SK-N-SH treated with all-trans-retinoic acid at 6 μM for 48 hours (cell line): ENCODE data around the gene PRM3.

ENCODE experiments used
- ARNTL ChIP-seq: fragments of 450-650 bp; formaldehyde crosslinking; IDR thresholded peaks from 2 replicates; pipeline ENCODE4 v1.5.0; 2020; ENCODE audit warnings: low read depth, mild to moderate bottlenecking, moderate library complexity, borderline replicate concordance
- BACH2 ChIP-seq: fragments of 250-450 bp; sonication (Bioruptor Pico); IDR thresholded peaks from 2 replicates; pipeline ENCODE4 v1.9.0; 2021; ENCODE audit warnings: mild to moderate bottlenecking, borderline replicate concordance
- GLIS3 ChIP-seq: fragments of 250-450 bp; sonication (Bioruptor Pico); IDR thresholded peaks from 2 replicates; pipeline ENCODE4 v1.5.0; 2020; ENCODE audit warnings: mild to moderate bottlenecking, moderate library complexity
- ISL1 ChIP-seq: fragments of 250-450 bp; sonication (Bioruptor Pico); IDR thresholded peaks from 2 replicates; pipeline ENCODE4 v2.1.2; 2022; ENCODE audit warnings: mild to moderate bottlenecking, moderate library complexity
- PPARA ChIP-seq: fragments of 250-450 bp; sonication (Bioruptor Pico); IDR thresholded peaks from 2 replicates; pipeline ENCODE4 v1.5.0; 2020; ENCODE audit warnings: mild to moderate bottlenecking, borderline replicate concordance
- RARB ChIP-seq: fragments of 250-450 bp; sonication (Bioruptor Pico); IDR thresholded peaks from 2 replicates; pipeline ENCODE4 v1.8.0; 2021; ENCODE audit warnings: mild to moderate bottlenecking, moderate library complexity
- SNAI2 ChIP-seq: fragments of 250-450 bp; sonication (Bioruptor Pico); IDR thresholded peaks from 2 replicates; pipeline ENCODE4 v1.5.0; 2020; ENCODE audit warnings: mild to moderate bottlenecking, moderate library complexity
- TOX ChIP-seq: fragments of 250-450 bp; sonication (Bioruptor Pico); IDR thresholded peaks from 2 replicates; pipeline ENCODE4 v1.8.0; 2021; ENCODE audit warnings: mild to moderate bottlenecking, moderate library complexity, borderline replicate concordance
- ZFP30 ChIP-seq: fragments of 450-650 bp; formaldehyde crosslinking; IDR thresholded peaks from 2 replicates; pipeline ENCODE4 v1.5.0; 2022; ENCODE audit warnings: mild to moderate bottlenecking, moderate library complexity
- ZNF8 ChIP-seq: fragments of 450-650 bp; formaldehyde crosslinking; IDR thresholded peaks from 2 replicates; pipeline ENCODE4 v1.5.0; 2020; ENCODE audit warnings: mild to moderate bottlenecking, moderate library complexity
- TF ChIP-seq, protein P1 (sequence below): fragments of 250-450 bp; sonication (Bioruptor Pico); IDR thresholded peaks from 2 replicates; pipeline ENCODE4 v1.8.0; 2020; ENCODE audit warnings: mild to moderate bottlenecking, moderate library complexity, borderline replicate concordance
- TF ChIP-seq, protein P2 (sequence below): fragments of 250-450 bp; sonication (Bioruptor Pico); IDR thresholded peaks from 2 replicates; pipeline ENCODE4 v1.5.0; 2020; ENCODE audit warnings: mild to moderate bottlenecking, moderate library complexity
- TF ChIP-seq, protein P3 (sequence below): fragments of 250-450 bp; sonication (Bioruptor Pico); IDR thresholded peaks from 2 replicates; pipeline ENCODE4 v1.8.0; 2021; ENCODE audit warnings: low read depth, mild to moderate bottlenecking, moderate library complexity, borderline replicate concordance

DNA sequence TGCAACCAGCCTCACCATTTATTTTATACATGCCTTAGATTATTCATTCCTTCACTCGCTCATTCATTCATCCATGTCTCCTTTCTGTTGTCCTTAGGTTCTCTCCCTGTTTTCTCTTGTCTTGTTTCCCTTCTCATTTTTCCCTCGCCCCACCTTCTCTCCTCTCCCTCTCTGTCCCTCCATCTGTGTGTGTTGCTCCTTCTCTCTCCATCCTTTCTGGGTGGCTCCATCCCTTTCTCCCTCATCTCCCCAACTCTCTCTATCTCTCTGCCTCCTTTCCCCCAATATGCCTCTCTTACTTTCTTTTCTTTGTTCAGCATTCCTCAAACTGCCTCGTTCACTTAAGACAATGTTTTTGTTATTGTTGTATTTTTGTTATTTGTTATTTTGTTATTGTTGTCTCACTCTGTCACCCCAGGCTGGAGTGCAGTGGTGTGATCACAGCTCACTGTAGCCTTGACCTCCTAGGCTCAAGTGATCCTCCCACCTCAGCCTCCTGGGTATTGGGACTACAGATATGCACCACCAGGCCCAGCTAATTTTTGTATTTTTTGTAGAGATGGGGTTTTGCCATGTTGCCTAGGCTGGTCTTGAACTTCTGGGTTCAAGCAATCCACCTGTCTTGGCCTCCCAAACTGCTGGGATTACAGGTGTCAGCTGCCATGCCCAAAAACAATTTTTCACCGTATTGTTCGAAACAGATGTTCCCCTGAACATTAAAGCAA lies 31.8 kb downstream of the PRM3 start:
- TF ChIP-seq, protein P1, sequence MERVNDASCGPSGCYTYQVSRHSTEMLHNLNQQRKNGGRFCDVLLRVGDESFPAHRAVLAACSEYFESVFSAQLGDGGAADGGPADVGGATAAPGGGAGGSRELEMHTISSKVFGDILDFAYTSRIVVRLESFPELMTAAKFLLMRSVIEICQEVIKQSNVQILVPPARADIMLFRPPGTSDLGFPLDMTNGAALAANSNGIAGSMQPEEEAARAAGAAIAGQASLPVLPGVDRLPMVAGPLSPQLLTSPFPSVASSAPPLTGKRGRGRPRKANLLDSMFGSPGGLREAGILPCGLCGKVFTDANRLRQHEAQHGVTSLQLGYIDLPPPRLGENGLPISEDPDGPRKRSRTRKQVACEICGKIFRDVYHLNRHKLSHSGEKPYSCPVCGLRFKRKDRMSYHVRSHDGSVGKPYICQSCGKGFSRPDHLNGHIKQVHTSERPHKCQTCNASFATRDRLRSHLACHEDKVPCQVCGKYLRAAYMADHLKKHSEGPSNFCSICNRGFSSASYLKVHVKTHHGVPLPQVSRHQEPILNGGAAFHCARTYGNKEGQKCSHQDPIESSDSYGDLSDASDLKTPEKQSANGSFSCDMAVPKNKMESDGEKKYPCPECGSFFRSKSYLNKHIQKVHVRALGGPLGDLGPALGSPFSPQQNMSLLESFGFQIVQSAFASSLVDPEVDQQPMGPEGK (CRISPR knock-in tag): no peak
- TF ChIP-seq ISL1 (CRISPR knock-in tag) (no peak), ARNTL (no peak), PPARA (CRISPR knock-in tag) (no peak), SNAI2 (CRISPR knock-in tag) (no peak), ZNF8 (CRISPR knock-in tag) (no peak), TOX (CRISPR knock-in tag) (no peak), BACH2 (CRISPR knock-in tag) (no peak), RARB (no peak), GLIS3 (CRISPR knock-in tag) (no peak), ZFP30 (no peak)
- TF ChIP-seq, protein P2, sequence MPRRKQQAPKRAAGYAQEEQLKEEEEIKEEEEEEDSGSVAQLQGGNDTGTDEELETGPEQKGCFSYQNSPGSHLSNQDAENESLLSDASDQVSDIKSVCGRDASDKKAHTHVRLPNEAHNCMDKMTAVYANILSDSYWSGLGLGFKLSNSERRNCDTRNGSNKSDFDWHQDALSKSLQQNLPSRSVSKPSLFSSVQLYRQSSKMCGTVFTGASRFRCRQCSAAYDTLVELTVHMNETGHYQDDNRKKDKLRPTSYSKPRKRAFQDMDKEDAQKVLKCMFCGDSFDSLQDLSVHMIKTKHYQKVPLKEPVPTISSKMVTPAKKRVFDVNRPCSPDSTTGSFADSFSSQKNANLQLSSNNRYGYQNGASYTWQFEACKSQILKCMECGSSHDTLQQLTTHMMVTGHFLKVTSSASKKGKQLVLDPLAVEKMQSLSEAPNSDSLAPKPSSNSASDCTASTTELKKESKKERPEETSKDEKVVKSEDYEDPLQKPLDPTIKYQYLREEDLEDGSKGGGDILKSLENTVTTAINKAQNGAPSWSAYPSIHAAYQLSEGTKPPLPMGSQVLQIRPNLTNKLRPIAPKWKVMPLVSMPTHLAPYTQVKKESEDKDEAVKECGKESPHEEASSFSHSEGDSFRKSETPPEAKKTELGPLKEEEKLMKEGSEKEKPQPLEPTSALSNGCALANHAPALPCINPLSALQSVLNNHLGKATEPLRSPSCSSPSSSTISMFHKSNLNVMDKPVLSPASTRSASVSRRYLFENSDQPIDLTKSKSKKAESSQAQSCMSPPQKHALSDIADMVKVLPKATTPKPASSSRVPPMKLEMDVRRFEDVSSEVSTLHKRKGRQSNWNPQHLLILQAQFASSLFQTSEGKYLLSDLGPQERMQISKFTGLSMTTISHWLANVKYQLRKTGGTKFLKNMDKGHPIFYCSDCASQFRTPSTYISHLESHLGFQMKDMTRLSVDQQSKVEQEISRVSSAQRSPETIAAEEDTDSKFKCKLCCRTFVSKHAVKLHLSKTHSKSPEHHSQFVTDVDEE (CRISPR knock-in tag): no peak
- TF ChIP-seq, protein P3, sequence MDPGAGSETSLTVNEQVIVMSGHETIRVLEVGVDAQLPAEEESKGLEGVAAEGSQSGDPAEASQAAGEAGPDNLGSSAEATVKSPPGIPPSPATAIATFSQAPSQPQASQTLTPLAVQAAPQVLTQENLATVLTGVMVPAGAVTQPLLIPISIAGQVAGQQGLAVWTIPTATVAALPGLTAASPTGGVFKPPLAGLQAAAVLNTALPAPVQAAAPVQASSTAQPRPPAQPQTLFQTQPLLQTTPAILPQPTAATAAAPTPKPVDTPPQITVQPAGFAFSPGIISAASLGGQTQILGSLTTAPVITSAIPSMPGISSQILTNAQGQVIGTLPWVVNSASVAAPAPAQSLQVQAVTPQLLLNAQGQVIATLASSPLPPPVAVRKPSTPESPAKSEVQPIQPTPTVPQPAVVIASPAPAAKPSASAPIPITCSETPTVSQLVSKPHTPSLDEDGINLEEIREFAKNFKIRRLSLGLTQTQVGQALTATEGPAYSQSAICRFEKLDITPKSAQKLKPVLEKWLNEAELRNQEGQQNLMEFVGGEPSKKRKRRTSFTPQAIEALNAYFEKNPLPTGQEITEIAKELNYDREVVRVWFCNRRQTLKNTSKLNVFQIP: no peak
